SW480 (cell line): ENCODE data around the gene TSC2.
A peak's percentile ranks its signal among the peaks of the same experiment; 100 is the strongest.
"Not testable (repeated sequence)": the region's sequence is repeated elsewhere in the genome, so short reads cannot be mapped to it uniquely, and the experiment has no call there.

Experiments used
- DNase-seq: peaks from one replicate; pipeline ENCODE4 v3.0.0-alpha.2; 2016; ENCODE audit warnings: low spot score

TSC2 gene

DNA sequence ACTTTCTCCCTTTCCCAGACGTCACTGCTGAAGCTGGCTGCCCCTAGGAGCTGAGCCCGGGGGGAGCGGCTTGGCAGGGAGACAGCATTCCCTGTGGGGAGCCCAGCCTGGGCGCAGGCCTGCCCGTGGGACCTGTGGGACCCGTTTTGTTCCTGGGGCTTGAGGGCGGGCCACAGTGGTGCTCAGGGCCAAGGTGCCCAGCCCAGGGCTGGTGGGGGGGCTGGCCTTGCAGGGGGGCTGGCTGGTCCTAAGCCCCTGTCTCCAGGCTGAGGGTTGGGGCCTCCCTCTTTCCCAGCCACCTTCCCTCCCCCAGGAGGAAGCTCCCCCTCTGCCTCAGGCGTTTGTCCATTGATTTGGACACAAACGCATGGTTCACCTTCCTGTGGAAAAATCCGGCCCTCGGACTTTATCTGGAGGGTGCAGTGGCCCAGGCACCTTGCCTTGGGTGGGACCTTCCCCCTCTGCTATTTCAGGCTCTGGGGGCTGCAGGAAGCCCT lies 16.7 kb upstream of the TSC2 start:
- no peak for DNase-seq

DNA sequence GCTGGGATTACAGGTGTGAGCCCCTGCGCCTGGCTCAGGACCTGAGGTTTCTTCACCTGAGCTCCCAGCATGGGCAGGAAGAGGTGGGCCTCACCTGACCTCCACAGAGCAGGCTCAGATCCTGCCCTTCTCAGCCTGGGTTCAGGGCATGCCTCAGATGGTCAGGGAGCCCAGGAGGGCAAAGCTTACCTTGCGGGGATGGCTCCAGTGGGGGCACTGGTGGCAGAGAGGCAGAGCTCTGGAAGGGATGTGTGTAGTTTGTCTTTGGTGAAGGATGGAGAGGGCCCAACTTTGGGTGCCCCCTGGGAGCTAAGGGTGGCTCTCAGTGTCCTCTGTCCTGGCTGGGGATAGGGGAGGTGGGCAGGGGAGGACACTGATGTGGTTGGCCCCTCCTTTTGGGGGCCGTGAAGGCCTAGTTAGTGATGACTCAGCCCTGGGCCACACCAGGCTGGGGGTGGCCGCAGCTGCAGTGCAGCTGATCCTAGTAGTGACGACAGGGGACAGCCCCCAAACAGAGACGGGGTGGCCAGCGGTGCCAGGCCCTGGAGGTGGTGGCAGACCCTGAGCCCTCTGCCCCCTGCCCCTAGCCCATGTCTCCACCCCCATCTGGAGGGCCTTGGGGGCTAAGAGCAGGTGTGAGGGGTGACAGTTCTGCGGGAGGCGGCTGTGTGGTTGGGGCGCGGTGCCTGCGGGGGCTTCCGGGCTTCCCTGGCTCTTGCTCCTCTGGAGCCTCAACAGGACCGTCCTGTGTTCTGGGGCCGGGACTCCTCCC lies 15.3 kb upstream of the TSC2 start:
- no peak for DNase-seq

DNA sequence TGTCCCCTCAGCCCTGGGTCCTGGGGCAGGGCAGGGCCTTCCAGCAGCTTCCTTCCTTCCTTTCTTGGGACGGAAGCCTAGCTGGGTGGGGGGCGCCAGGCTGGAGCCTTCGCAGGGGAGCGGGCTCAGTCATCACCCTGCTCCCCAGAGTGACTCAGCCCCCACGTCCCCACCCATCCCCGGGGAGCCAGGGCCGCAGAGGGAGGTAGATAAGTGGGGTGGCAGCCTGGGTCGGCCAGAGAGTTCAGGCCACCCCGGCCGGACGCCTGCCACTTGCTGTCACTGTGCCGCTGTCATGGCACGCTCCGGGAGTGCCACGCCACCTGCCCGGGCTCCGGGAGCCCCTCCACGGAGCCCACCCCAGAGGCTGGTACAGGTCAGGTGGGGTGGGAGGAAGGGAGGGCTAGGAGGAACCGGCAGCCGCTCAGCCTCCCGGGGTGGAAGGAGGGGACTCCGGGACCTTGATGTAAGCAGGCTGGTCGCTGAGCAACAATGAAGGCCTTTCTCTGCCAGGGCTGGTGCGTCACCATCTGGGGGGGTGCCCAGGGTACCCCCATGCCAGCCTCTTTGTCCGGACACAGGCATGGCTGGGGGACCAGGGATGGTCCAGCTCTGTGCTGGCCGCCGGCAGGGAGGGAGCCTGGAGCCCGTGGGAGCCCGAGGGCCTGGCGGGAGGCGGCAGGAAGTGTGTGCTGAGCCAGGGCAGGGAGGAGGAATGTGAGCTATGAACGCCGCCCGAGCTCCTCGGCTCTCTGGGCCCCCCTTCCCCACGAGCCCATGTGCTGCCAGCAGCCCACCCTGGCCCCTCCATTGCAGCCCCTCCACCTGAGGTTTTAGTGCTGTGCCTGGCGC lies 14.5 kb upstream of the TSC2 start:
- DNase-seq, result no peak

DNA sequence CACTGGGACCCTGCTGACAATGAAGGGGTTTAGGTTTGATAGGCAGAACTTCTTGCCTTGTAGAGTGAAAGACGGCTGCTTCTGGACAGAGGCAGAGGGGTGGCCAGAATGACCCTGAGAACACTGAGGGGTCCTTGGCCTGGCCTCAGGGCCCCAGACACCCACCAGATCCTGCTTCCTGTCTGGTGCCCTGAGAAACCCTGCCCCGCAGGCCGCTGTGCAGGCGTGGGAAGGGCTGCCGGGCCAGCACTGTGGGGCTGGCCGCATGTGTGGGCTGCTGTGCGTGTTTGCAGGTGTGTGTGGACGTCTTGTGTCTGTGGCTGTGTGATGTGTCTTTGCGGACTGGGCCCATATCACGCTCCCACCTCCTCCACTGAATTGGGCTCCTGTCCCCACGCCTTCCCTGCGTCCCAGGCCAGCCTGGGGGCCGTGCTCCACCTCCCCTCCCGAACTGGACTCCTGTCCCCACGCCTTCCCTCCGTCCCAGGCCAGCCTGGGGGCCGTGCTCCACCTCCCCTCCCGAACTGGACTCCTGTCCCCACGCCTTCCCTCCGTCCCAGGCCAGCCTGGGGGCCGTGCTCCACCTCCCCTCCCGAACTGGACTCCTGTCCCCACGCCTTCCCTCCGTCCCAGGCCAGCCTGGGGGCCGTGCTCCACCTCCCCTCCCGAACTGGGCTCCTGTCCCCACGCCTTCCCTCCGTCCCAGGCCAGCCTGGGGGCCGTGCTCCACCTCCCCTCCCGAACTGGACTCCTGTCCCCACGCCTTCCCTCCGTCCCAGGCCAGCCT lies 13.7 kb upstream of the TSC2 start:
- DNase-seq, result not testable (repeated sequence)

DNA sequence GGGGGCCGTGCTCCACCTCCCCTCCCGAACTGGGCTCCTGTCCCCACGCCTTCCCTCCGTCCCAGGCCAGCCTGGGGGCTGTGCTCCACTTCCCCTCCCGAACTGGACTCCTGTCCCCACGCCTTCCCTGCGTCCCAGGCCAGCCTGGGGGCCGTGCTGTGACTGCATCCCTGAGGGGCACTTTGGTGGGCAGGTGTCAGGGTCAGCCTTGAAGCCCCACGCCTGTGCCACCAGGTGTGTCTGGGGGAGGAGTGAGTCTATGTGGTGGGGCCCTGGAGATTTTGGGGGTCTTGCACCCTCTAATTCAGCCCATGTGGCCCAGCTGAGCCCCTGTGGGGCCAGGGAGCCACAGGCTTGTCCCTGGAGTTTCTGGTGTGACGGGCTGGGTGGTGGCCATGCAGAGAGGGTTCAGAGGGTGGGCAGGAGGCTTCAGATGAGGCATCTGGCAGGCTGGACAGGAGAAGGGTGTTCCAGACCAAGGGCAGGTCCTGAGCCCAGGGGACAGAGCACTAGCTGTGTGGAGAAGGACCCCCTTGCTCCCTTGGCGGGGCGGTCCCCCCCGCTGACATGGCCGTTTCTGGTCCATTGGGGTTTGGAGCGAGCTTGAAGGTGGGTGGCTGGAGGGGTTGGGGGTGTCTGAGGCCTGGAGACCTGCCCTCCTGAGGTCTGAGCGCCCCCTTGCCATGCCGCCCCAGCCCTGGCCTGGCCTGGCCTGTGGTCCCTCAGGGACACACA lies 12.9 kb upstream of the TSC2 start:
- DNase-seq, result no peak

DNA sequence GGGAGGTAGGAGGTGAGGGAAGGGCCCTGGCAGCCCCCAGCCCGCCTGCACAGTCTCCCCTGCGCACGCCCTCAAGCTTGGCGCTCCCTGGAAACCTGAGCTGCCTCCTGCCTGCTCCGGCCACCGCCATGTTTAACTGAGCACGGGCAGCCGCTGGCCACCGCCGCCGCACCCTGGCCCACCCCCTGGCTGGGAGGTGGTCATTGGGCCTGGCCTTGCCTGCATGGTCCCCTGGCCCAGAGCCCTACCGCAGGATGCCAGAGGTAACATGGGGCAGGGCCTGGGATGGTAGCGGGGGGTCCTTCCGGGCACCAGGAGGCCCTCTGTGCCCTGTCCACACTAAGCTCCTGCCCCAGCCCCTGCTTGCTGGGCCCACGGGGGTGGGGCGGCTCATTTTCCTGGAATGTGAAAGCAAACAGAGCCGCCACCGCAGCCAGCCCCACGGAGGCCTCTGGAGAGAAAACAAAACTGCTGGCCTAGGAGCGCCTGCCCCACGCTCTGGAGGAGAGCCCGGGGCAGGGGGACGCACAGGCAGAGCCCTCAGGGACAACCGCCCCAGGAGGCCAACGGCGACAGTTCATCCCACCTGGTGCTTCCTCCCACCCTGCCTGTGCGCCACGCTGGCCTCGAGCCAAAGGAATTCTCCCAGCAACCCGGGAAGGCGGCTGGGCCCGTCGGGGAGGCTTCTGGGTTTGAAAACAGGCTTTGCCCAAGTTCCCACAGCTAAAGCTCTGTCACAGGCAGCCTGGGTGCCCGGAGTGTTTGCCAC lies 12.2 kb upstream of the TSC2 start:
- DNase-seq, result no peak

DNA sequence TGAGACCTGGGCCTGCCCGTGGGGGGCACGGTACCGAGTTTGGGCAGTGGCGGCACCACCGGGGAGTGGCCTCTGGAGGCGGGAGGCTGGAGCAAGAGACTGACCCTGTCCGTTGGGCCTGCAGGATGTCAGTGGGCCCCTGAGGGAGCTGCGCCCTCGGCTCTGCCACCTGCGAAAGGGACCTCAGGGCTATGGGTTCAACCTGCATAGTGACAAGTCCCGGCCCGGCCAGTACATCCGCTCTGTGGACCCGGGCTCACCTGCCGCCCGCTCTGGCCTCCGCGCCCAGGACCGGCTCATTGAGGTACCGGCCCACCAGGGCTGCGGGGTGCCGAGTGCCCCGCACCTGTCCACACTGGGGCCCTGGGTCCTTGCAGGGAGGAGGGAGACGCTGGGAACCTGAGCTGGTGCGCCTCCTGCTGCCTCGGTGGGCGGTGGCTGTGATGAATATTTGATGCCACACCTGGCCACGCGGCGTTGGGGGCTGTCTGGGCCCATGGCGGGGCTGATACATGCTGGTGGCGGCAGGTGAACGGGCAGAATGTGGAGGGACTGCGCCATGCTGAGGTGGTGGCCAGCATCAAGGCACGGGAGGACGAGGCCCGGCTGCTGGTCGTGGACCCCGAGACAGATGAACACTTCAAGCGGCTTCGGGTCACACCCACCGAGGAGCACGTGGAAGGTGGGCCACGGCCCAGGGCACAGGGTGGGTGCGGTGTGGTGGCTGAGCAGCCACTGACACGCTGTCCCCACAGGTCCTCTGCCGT lies 11.4 kb upstream of the TSC2 start:
- DNase-seq, result no peak

DNA sequence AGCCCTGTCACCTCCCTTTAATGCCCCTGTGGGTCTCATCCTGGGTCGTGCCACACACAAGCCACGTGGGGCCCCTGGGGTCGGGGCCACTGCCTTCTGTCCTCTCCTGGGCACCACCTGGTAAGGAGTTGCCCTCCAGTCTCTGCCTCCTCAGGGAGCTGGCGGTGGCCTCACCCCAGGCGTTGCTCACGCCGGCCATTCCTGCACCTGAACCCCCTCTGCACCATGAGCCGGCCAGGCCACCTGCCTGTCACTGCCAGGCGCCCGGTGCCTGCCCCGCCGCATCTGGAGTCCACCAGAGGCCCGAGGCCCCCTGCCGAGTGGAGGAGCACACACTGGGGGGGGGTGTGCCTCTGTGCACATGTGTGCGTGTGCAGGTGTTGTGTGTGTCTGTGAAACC lies 10.7 kb upstream of the TSC2 start:
- no peak for DNase-seq

DNA sequence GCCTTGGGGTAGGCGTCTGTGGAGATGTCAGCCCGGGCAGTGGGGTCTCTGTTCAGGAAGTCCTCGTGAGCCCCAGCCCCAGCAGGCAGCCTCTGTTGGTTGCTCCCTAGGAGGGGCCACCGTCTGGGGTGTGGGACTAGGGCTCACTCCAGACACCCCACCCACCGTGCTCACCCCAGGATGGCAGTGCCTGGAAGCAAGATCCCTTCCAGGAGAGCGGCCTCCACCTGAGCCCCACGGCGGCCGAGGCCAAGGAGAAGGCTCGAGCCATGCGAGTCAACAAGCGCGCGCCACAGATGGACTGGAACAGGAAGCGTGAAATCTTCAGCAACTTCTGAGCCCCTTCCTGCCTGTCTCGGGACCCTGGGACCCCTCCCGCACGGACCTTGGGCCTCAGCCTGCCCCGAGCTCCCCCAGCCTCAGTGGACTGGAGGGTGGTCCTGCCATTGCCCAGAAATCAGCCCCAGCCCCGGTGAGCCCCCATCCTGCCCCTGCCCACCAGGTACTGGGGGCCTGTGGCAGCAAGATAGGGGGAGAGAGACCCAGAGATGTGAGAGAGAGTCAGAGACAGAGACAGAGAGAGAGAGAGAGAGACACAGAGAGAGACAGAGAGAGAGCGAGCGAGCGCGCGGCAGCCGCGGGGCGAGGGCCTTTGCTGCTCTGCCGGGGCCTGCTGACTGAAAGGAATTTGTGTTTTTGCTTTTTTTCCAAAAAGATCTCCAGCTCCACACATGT lies 10.0 kb upstream of the TSC2 start:
- no peak for DNase-seq

DNA sequence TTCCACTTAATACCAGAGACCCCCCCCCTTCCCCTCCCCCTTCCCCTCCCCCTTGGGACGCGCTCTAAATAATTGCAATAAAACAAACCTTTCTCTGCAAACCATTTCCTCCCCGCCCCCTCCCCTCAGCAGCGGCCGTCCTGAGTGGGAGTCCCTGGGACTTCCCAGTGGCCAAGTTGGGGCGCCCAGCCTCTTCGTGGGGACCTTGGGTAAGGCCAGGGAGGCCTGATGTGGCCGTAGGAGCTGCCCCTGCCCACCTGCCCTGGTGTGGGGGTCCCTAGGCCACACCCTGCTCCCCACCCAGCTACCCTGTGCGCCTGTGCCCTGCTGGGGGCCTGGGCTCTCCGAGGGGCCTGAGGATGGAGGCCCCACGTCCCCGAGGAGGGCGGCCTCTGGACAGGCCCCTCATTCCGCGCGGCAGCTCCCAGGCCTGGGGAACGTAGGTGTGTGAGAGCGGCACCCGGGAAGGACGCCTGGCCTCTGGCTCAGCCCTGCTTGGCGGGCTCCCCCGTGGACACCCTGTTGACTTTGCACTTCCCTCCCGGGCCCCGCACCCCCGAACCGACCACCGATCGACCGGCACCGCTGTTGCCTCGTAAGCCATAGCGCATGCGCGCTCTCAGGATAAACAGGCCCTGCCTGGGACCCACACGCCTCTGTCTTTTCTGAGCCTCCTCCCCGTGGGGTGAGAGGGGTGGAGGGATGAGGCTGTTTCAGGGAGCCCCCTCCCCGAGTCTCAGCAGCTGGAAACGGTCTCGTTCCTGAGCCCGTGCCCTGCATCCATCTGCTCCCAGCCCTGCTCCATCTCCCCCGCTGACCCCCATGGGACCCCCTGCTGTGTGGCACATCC lies 9.2 kb upstream of the TSC2 start:
- no peak for DNase-seq

DNA sequence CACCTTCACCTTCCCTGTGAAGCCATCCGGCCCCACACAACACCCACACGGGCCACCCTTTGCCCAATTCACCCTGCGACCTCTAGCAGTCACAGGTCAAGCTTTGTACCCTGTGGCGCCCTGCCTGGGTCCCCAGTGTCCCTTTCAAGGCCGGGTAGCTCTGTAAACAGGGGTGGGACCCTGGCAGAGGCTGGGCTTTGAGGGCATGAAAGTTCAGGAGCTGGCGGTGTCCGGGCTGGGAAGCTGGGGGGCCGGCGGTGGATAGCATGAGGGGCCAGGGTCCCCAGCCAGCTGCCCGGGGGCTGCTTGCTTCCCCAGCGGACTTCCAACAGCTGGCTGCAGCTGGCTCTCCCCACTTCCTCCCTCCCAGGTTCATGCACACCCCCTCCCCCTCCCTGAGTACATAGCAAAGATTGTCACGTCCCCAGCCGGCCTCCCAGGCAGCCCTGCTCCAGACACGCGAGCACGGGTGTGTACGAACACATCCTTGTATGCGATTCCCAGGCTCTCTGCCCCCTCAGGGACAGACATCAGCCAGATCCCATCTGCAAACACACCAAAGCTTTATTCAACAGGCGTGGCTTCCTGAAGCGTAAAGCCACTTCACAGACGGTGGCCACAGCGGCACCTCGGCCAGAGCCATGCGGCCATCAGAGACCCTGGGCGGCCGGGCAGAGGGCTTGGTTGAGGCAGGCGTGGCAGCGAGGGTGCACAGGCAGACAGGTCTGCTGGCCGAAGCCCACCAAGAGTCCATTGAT lies 8.3 kb upstream of the TSC2 start:
- peak; percentile 80 for DNase-seq

DNA sequence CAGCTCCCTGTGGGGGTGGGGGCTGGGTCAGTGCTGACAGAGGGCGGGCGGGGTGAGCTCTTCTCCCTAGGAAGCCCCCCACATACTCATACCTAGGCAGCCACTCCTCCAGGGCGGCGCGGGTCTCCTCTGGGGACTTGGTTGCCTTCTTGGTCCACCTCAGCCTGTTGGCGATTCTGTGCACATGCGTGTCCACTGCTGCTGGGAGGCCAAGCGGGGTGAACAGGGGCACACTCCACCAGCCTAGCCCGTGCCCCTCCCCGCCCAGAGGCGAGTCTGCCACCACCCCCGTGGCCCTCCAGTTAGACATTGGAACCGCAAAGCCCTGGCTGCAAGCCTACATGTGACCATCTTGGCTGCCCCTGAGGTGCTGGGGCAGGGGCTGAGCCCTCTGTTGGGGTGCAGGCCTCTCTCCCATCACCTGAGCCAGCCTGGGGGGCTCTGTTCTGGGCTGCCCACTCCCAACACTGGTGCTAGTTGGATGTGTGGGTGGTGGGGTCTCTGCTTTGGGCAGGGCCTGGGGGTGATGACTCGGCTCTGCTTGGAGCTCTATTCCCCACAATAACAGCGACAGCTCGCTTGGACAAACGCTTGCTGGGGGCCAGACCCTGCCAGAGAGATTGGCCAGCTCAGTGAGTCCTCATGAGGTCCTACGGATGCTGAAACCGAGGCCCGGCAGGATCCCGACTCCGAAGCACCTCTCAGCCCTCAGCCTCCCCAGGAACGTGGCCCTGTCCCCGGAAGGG lies 7.6 kb upstream of the TSC2 start:
- no peak for DNase-seq

DNA sequence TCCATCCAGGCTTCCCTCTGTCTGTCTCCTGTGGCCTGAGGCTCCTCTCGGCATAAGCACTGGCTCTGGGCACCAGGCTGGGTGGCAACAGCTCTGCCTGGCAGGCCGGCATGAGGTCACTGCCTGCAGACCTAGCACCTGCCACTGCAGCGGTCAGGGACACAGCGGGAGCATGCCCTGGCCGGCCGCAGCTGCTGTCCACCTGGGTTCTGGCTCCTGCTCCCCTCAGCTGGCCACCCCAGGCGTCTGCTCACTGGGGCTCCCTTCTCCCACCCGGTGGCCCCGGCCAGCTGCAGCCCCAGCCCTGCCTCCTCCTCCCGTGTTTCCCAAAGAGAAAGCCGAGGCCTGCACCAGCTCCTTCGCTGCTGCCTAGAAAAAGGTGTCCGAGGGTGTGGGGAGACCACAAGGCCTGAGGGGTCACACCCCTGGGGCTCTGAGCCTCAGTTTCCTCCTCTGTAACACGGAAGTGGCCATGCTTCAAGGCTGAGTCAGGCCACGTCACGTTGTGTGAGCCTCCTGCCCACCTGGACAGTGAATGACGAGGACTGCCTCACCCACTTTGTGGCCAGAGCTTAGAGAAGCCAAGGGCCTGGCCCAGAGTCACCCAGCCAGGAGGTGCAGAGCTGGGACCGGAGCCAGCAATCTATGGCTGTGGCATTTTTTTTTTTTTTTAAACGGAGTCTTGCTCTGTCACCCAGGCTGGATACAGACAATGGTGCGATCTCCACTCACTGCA lies 6.8 kb upstream of the TSC2 start:
- DNase-seq, result peak; percentile 80

DNA sequence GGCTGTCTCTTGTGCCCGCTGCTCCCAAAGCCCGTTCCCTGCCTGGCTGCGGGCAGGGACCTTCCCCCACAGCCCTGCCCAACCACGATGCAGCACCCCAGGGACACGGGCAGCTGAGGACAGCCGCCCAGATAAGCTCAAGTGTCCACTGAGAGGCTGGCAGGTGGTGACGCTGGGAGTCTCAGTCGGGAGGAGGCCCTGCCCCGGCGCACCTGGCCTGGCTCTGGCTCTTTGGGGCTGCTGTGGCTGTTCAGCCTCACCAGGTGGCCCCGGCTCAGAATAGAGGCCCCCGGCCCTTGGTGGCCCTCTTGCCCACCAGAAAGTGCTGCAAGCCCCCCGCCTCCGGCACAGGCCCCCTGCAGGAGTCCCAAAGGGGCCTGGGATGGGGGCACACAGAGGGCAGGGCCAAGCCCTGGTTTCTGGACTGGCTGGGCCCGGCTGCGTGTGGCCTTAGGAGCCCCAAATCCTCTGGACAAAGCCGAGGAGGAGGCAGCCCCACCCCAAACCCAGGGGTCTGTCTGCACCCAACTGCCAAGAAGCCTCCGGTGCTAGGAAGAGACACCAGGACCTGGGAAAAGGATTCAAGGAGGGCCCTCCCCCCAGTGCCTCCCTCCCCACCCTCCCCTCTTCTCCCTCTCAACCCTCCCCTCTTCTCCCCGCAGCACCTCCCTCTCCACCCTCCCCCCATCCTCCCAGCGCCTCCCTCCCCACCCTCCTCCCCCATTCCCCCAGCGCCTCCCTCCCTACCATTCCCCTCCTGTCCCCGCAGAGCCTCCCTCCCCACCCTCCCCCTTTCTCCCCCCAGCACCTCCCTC lies 5.4 kb upstream of the TSC2 start:
- no peak for DNase-seq

DNA sequence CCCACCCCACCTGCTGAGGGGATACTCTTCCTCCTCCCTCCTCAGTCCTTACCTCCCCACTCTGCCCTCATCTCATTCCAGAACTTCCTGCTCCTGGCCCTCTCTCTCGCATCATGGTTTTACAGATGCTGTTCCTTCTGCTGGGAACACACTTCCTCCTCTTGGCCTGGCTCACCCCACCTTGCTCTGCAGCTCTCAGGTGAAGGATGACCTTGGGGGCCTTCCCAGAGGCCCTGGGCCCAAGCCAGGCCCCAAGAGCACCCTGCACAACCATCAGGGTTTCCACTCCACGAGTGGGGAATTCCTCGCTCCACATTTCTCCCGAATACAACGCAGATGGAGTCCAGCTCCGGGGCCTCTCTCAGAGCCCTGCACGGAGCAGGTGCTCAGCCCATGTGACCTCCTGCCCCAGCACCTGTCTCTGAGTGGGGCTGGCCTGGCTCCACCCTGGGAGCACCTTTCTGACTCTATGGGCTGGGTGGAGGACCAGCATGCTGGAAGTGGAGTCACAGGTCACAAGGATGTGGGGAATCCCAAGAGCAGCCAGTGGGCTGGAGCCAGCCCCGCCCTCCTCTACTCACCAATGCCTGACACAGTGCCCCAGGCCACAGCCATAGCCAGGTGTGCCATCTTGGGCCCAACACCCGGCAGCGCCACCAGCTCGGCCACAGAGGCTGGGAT lies 4.7 kb upstream of the TSC2 start:
- DNase-seq, result no peak
